Trophoblast cell (in vitro differentiated cells and primary cell): ENCODE data around the gene CCL15.

ENCODE experiments used
- DNase-seq, 2 donors: peaks; one replicate each; pipeline ENCODE4 v3.0.0-alpha.2; 2016
- H2AFZ ChIP-seq: 2 replicates; pipeline ENCODE4 v1.6.1; 2013; ENCODE audit warnings: low read length, moderate library complexity, mild to moderate bottlenecking; ENCODE audit not compliant: insufficient read depth, poor library complexity
- H2AK5ac ChIP-seq: 2 replicates; pipeline ENCODE4 v1.6.1; 2013; ENCODE audit warnings: mild to moderate bottlenecking, low read length
- H2BK120ac ChIP-seq: 2 replicates; pipeline ENCODE4 v1.6.1; 2013; ENCODE audit warnings: low read length, mild to moderate bottlenecking, moderate library complexity; ENCODE audit not compliant: insufficient read depth, poor library complexity
- H2BK12ac ChIP-seq: 2 replicates; pipeline ENCODE4 v1.6.1; 2013; ENCODE audit warnings: mild to moderate bottlenecking, low read length, moderate library complexity
- H2BK5ac ChIP-seq: 2 replicates; pipeline ENCODE4 v1.6.1; 2013; ENCODE audit warnings: low read length, low read depth, moderate library complexity, mild to moderate bottlenecking; ENCODE audit not compliant: poor library complexity
- H3K14ac ChIP-seq: 2 replicates; pipeline ENCODE4 v1.6.1; 2013; ENCODE audit warnings: mild to moderate bottlenecking, low read length
- H3K18ac ChIP-seq: 2 replicates; pipeline ENCODE4 v1.6.1; 2013; ENCODE audit warnings: mild to moderate bottlenecking, low read length
- H3K23ac ChIP-seq: 2 replicates; pipeline ENCODE4 v1.6.1; 2013; ENCODE audit warnings: low read length
- H3K27ac ChIP-seq: 2 replicates; pipeline ENCODE4 v1.5.1; 2013; ENCODE audit warnings: low read depth, mild to moderate bottlenecking, inconsistent platforms, low read length, moderate library complexity
- H3K27me3 ChIP-seq: 2 replicates; pipeline ENCODE4 v1.6.1; 2013; ENCODE audit warnings: inconsistent platforms, mild to moderate bottlenecking, low read length, moderate library complexity; ENCODE audit not compliant: insufficient read depth
- H3K36me3 ChIP-seq, 2 experiments: 1 replicate in 1 of 2; 2 replicates in 1 of 2; pipeline ENCODE4 v1.6.1; 2013; ENCODE audit warnings: low read length in 2 of 2, mild to moderate bottlenecking in 2 of 2, moderate library complexity in 1 of 2; ENCODE audit not compliant: insufficient read depth in 2 of 2, control insufficient read depth in 1 of 2
- H3K4ac ChIP-seq: 2 replicates; pipeline ENCODE4 v1.6.1; 2013; ENCODE audit warnings: low read depth, mild to moderate bottlenecking, low read length, moderate library complexity
- H3K4me1 ChIP-seq, 2 experiments: 1 replicate in 1 of 2; 2 replicates in 1 of 2; pipeline ENCODE4 v1.6.1; 2013; ENCODE audit warnings: low read length in 2 of 2, mild to moderate bottlenecking in 2 of 2, moderate library complexity in 1 of 2; ENCODE audit not compliant: insufficient read depth in 2 of 2, control insufficient read depth in 1 of 2
- H3K4me2 ChIP-seq: 2 replicates; pipeline ENCODE4 v1.6.1; 2013; ENCODE audit warnings: inconsistent platforms, mild to moderate bottlenecking, low read length, moderate library complexity
- H3K4me3 ChIP-seq: 2 replicates; pipeline ENCODE4 v1.5.1; 2013; ENCODE audit warnings: mild to moderate bottlenecking, low read depth, low read length, inconsistent platforms
- H3K79me1 ChIP-seq: one replicate; pipeline ENCODE4 v1.6.1; 2013; ENCODE audit warnings: low read length
- H3K79me2 ChIP-seq: 2 replicates; pipeline ENCODE4 v1.6.1; 2013; ENCODE audit warnings: low read length, mild to moderate bottlenecking; ENCODE audit not compliant: control insufficient read depth, insufficient read depth, poor library complexity
- H3K9ac ChIP-seq: 2 replicates; pipeline ENCODE4 v1.6.1; 2013; ENCODE audit warnings: mild to moderate bottlenecking, low read length
- H3K9me3 ChIP-seq: 2 replicates; pipeline ENCODE4 v1.6.1; 2013; ENCODE audit warnings: low read depth, mild to moderate bottlenecking, control low read depth, inconsistent platforms, low read length; ENCODE audit not compliant: insufficient read depth
- H4K12ac ChIP-seq: 2 replicates; pipeline ENCODE4 v1.6.1; 2013; ENCODE audit warnings: low read depth, mild to moderate bottlenecking, low read length, moderate library complexity
- H4K8ac ChIP-seq: 2 replicates; pipeline ENCODE4 v1.6.1; 2013; ENCODE audit warnings: low read depth, mild to moderate bottlenecking, low read length, moderate library complexity
- H4K91ac ChIP-seq: one replicate; pipeline ENCODE4 v1.6.1; 2013; ENCODE audit warnings: low read depth, mild to moderate bottlenecking, low read length, moderate library complexity
- WGBS: extraction: QIAGEN DNeasy Blood & Tissue Kit; methylation state at CpG from one replicate; pipeline ENCODE4 v1.1.7; 2013; ENCODE audit warnings: missing lambda C conversion rate; ENCODE audit not compliant: insufficient read length, insufficient coverage; ENCODE audit errors: extremely low coverage; 5-methylcytosine and 5-hydroxymethylcytosine counted together

Gene CCL15

GRCh38 chr17:35986643-35987042, 14.7 kb downstream of the CCL15 start, which contains the start of gene CCL14:
Gene CCL14, minus strand, starts transcription at chr17:35986729. Its CDS starts 80 bp downstream, at chr17:35986649.
- H3K4me1 ChIP-seq: no peaks in the 10 kb centered on the region
- no peak within 1 kb of the TSS for H4K8ac ChIP-seq
- no peak within 1 kb of the TSS for H3K4me2 ChIP-seq
- no peak within 1 kb of the TSS for H3K18ac ChIP-seq
- H2BK5ac ChIP-seq: no peak within 1 kb of the TSS
- no peaks in the 10 kb centered on the region for H3K36me3 ChIP-seq
- no peaks in the 10 kb centered on the region for H3K27me3 ChIP-seq
- WGBS: no CpG with 5 or more reads among the region's 1 CpG
- H3K27ac ChIP-seq: no peak within 1 kb of the TSS
- H3K4ac ChIP-seq: no peak within 1 kb of the TSS
- no peak within 1 kb of the TSS for H2BK12ac ChIP-seq
- no peak within 1 kb of the TSS for H3K23ac ChIP-seq
- no peak within 1 kb of the TSS for H4K91ac ChIP-seq
- peaks cover 2% of the 10 kb centered on the region for H3K9me3 ChIP-seq
- H2AK5ac ChIP-seq: no peak within 1 kb of the TSS
- H4K12ac ChIP-seq: no peak within 1 kb of the TSS
- no peak within 1 kb of the TSS for H3K9ac ChIP-seq
- H3K79me1 ChIP-seq: no peaks in the 10 kb centered on the region
- H3K14ac ChIP-seq: no peak within 1 kb of the TSS
- H3K79me2 ChIP-seq: no peaks in the 10 kb centered on the region
- H3K4me3 ChIP-seq: no peak within 1 kb of the TSS
- H2BK120ac ChIP-seq: no peak within 1 kb of the TSS
- DNase-seq: no peak
- H2AFZ ChIP-seq: no peak within 1 kb of the TSS

- no peaks in the 10 kb centered on the region for H3K79me2 ChIP-seq
- no peak overlapping the region for H2AK5ac ChIP-seq
- no peak overlapping the region for H4K12ac ChIP-seq
- H3K27me3 ChIP-seq: no peaks in the 10 kb centered on the region
- no peaks in the 10 kb centered on the region for H3K4me1 ChIP-seq
- no peak overlapping the region for H3K27ac ChIP-seq
- no peak overlapping the region for H3K14ac ChIP-seq
- no peak overlapping the region for H3K4ac ChIP-seq
- no peak overlapping the region for H2BK12ac ChIP-seq
- DNase-seq: no peak
- WGBS: no CpG with 5 or more reads among the region's 6 CpGs
- no peaks in the 10 kb centered on the region for H3K79me1 ChIP-seq
- no peak overlapping the region for H4K8ac ChIP-seq
- no peak overlapping the region for H4K91ac ChIP-seq
- no peak overlapping the region for H3K18ac ChIP-seq
- H3K23ac ChIP-seq: no peak overlapping the region
- H3K4me3 ChIP-seq: no peak overlapping the region
- no peak overlapping the region for H2BK120ac ChIP-seq
- H2AFZ ChIP-seq: no peak overlapping the region
- no peak overlapping the region for H3K4me2 ChIP-seq
- H3K36me3 ChIP-seq: no peaks in the 10 kb centered on the region
- no peak overlapping the region for H3K9ac ChIP-seq
- peaks cover 2% of the 10 kb centered on the region for H3K9me3 ChIP-seq
- H2BK5ac ChIP-seq: no peak overlapping the region
Observed at GRCh38 chr17:35984140-35984539, 17.2 kb downstream of the CCL15 start.

- no peak overlapping the region for H4K91ac ChIP-seq
- H3K27me3 ChIP-seq: no peaks in the 10 kb centered on the region
- H3K4me2 ChIP-seq: no peak overlapping the region
- H2BK12ac ChIP-seq: no peak overlapping the region
- H3K9me3 ChIP-seq: peaks cover 2% of the 10 kb centered on the region
- no peak overlapping the region for H3K27ac ChIP-seq
- no CpG with 5 or more reads among the region's 3 CpGs for WGBS
- no peak overlapping the region for H4K12ac ChIP-seq
- H3K14ac ChIP-seq: no peak overlapping the region
- no peak for DNase-seq
- H3K4me3 ChIP-seq: no peak overlapping the region
- H4K8ac ChIP-seq: no peak overlapping the region
- no peaks in the 10 kb centered on the region for H3K4me1 ChIP-seq
- H2BK120ac ChIP-seq: no peak overlapping the region
- H2AFZ ChIP-seq: no peak overlapping the region
- H3K79me2 ChIP-seq: no peaks in the 10 kb centered on the region
- no peak overlapping the region for H3K23ac ChIP-seq
- H3K36me3 ChIP-seq: no peaks in the 10 kb centered on the region
- H2BK5ac ChIP-seq: no peak overlapping the region
- no peak overlapping the region for H3K9ac ChIP-seq
- no peaks in the 10 kb centered on the region for H3K79me1 ChIP-seq
- no peak overlapping the region for H3K4ac ChIP-seq
- no peak overlapping the region for H3K18ac ChIP-seq
- no peak overlapping the region for H2AK5ac ChIP-seq
Observed at GRCh38 chr17:35982409-35983191, 18.8 kb downstream of the CCL15 start.

GRCh38 chr17:35981908-35982330, 19.4 kb downstream of the CCL15 start:
- Histone ChIP-seq H3K9me3 (peaks cover 2% of the 10 kb centered on the region), H4K8ac (no peak overlapping the region), H4K12ac (no peak overlapping the region)

More at GRCh38 chr17:35981908-35982330, 19.4 kb downstream of the CCL15 start:
- H3K23ac ChIP-seq: no peak overlapping the region
- no peak overlapping the region for H3K4me2 ChIP-seq
- no peak overlapping the region for H3K4me3 ChIP-seq
- no peak overlapping the region for H2AK5ac ChIP-seq
- DNase-seq: no peak
- H3K27ac ChIP-seq: no peak overlapping the region
- H2BK120ac ChIP-seq: no peak overlapping the region
- H4K91ac ChIP-seq: no peak overlapping the region
- no peak overlapping the region for H3K4ac ChIP-seq
- H3K79me1 ChIP-seq: no peaks in the 10 kb centered on the region
- no peak overlapping the region for H3K9ac ChIP-seq
- H2BK5ac ChIP-seq: no peak overlapping the region
- no peaks in the 10 kb centered on the region for H3K4me1 ChIP-seq
- H3K14ac ChIP-seq: no peak overlapping the region
- H3K18ac ChIP-seq: no peak overlapping the region
- H3K27me3 ChIP-seq: no peaks in the 10 kb centered on the region
- H2BK12ac ChIP-seq: no peak overlapping the region
- no CpG with 5 or more reads among the region's 4 CpGs for whole genome bisulfite sequencing
- H2AFZ ChIP-seq: no peak overlapping the region
- H3K36me3 ChIP-seq: no peaks in the 10 kb centered on the region
- no peaks in the 10 kb centered on the region for H3K79me2 ChIP-seq
